ENCODE data around the gene ZNF436. TPM values are rescaled to one million over a fixed set of nuclear protein-coding genes. Genes with fewer than 3 reads are reported as not detected.

ZNF436 gene
- total and polyA plus RNA-seq, 7 experiments from 2014 or later: 2.9 to 11.7 (median 5.1) TPM

- Histone ChIP-seq H3K36me3 (ENCODE audit: control insufficient read depth in 2 of 3, insufficient read depth in 3 of 3, low read length in 3 of 3) (peaks cover 6 to 22% (median 12%) of the 10 kb centered on the region in 3 experiments), H3K27me3 (ENCODE audit: control insufficient read depth in 2 of 2, insufficient read depth in 2 of 2, low read length in 2 of 2) (no peaks in the 10 kb centered on the region), H3K27ac (ENCODE audit: low read depth, low read length) (no peak overlapping the region), H3K4me3 (ENCODE audit: low read length) (no peak overlapping the region), H3K4me1 (ENCODE audit: control insufficient read depth in 2 of 2, insufficient read depth in 2 of 2, low read length in 2 of 2) (peaks cover 2 to 3% of the 10 kb centered on the region in 2 donors), H3K9me3 (ENCODE audit: control insufficient read depth in 2 of 3, low read length in 3 of 3) (peaks cover 10 to 42% (median 22%) of the 10 kb centered on the region in 3 experiments)
- POLR2A ChIA-PET: interaction anchor here (0.6 to 2.0 kb wide), 4 partner anchors 12 to 18 kb away, joined by 3 to 11 read pairs (median 4); partner anchors contain the start of gene HNRNPR
- H3K36me3 Mint-ChIP-seq: peaks cover 26 to 86% (median 62%) of the 10 kb centered on the region in 5 donors
- intact Hi-C loops (cut with micrococcal nuclease): loop anchor here in 1 of 2 donors (10.0 kb wide), 1 partner anchor 263 kb away; no protein-coding TSS in a partner anchor
- peaks cover 11 to 16% (median 15%) of the 10 kb centered on the region in 7 donors for H3K4me1 Mint-ChIP-seq
- CTCF ChIA-PET: no interaction called here
- H3K27me3 Mint-ChIP-seq: no peaks in the 10 kb centered on the region
- peaks cover 3 to 58% (median 35%) of the 10 kb centered on the region in 11 donors for H3K9me3 Mint-ChIP-seq
- DNase-seq (no peak), ATAC-seq (no peak)
- no peak overlapping the region for H3K4me3 Mint-ChIP-seq
- H3K27ac Mint-ChIP-seq: no peak overlapping the region
Measured at GRCh38 chr1:23362218-23362713, 7.4 kb downstream of the ZNF436 start.

- H3K27me3 Mint-ChIP-seq: no peaks in the 10 kb centered on the region
- peaks cover 6 to 18% (median 12%) of the 10 kb centered on the region in 3 experiments for H3K36me3 ChIP-seq (ENCODE audit: control insufficient read depth in 2 of 3, insufficient read depth in 3 of 3, low read length in 3 of 3)
- H3K27ac ChIP-seq (ENCODE audit: low read depth, low read length): no peak overlapping the region
- no peaks in the 10 kb centered on the region for H3K27me3 ChIP-seq (ENCODE audit: control insufficient read depth in 2 of 2, insufficient read depth in 2 of 2, low read length in 2 of 2)
- H3K4me1 ChIP-seq (ENCODE audit: control insufficient read depth in 2 of 2, insufficient read depth in 2 of 2, low read length in 2 of 2): no peaks in the 10 kb centered on the region
- ChIA-PET POLR2A (interaction anchor here (0.6 to 0.7 kb wide), 3 partner anchors 9 to 294 kb away, joined by 3 read pairs; no protein-coding TSS in a partner anchor), CTCF (no interaction called here)
- peaks cover 26 to 67% (median 54%) of the 10 kb centered on the region in 5 donors for H3K36me3 Mint-ChIP-seq
- H3K4me1 Mint-ChIP-seq: peaks cover 4 to 14% (median 6%) of the 10 kb centered on the region in 7 donors
- peaks cover 6 to 55% (median 34%) of the 10 kb centered on the region in 11 donors for H3K9me3 Mint-ChIP-seq
- intact Hi-C loops (cut with micrococcal nuclease): no loop called here
- H3K4me3 ChIP-seq (ENCODE audit: low read length): no peak overlapping the region
- ATAC-seq: no peak
- no peak overlapping the region for H3K4me3 Mint-ChIP-seq
- H3K27ac Mint-ChIP-seq: no peak overlapping the region
- no peak for DNase-seq
- peaks cover 10 to 37% (median 22%) of the 10 kb centered on the region in 3 experiments for H3K9me3 ChIP-seq (ENCODE audit: control insufficient read depth in 2 of 3, low read length in 3 of 3)
Measured at GRCh38 chr1:23358310-23358875, 11.2 kb downstream of the ZNF436 start.

- H3K4me3 ChIP-seq (ENCODE audit: low read length): no peak overlapping the region
- ChIA-PET CTCF (interaction anchor here (0.8 kb wide), 1 partner anchor 29 kb away, joined by 3 read pairs; no protein-coding TSS in a partner anchor), POLR2A (interaction anchor here (0.9 kb wide), 1 partner anchor 12 kb away, joined by 3 read pairs; no protein-coding TSS in a partner anchor)
- H3K4me1 ChIP-seq (ENCODE audit: control insufficient read depth in 2 of 2, insufficient read depth in 2 of 2, low read length in 2 of 2): no peaks in the 10 kb centered on the region
- H3K36me3 Mint-ChIP-seq: peaks cover 18 to 56% (median 43%) of the 10 kb centered on the region in 5 donors
- no peak for DNase-seq
- peaks cover 4 to 14% (median 6%) of the 10 kb centered on the region in 7 donors for H3K4me1 Mint-ChIP-seq
- H3K9me3 Mint-ChIP-seq: peaks cover 3 to 48% (median 26%) of the 10 kb centered on the region in 11 donors
- no peaks in the 10 kb centered on the region for H3K27me3 Mint-ChIP-seq
- peaks cover 6 to 26% (median 22%) of the 10 kb centered on the region in 3 experiments for H3K9me3 ChIP-seq (ENCODE audit: control insufficient read depth in 2 of 3, low read length in 3 of 3)
- H3K36me3 ChIP-seq (ENCODE audit: control insufficient read depth in 2 of 3, insufficient read depth in 3 of 3, low read length in 3 of 3): peaks cover 0 to 7% (median 5%) of the 10 kb centered on the region in 3 experiments
- intact Hi-C loops (cut with micrococcal nuclease): no loop called here
- no peak overlapping the region for H3K4me3 Mint-ChIP-seq
- no peak for ATAC-seq
- no peak overlapping the region for H3K27ac Mint-ChIP-seq
- H3K27ac ChIP-seq (ENCODE audit: low read depth, low read length): no peak overlapping the region
- H3K27me3 ChIP-seq (ENCODE audit: control insufficient read depth in 2 of 2, insufficient read depth in 2 of 2, low read length in 2 of 2): no peaks in the 10 kb centered on the region
Measured at GRCh38 chr1:23357138-23357908, 12.3 kb downstream of the ZNF436 start.

- intact Hi-C loops (cut with micrococcal nuclease): no loop called here
- CTCF ChIA-PET: no interaction called here
- no peak overlapping the region for H3K4me3 ChIP-seq (ENCODE audit: low read length)
- peaks cover 4 to 14% (median 6%) of the 10 kb centered on the region in 7 donors for H3K4me1 Mint-ChIP-seq
- no peaks in the 10 kb centered on the region for H3K4me1 ChIP-seq (ENCODE audit: control insufficient read depth in 2 of 2, insufficient read depth in 2 of 2, low read length in 2 of 2)
- H3K27me3 ChIP-seq (ENCODE audit: control insufficient read depth in 2 of 2, insufficient read depth in 2 of 2, low read length in 2 of 2): no peaks in the 10 kb centered on the region
- no peaks in the 10 kb centered on the region for H3K36me3 ChIP-seq (ENCODE audit: control insufficient read depth in 2 of 3, insufficient read depth in 3 of 3, low read length in 3 of 3)
- DNase-seq: no peak
- no peaks in the 10 kb centered on the region for H3K27me3 Mint-ChIP-seq
- H3K9me3 Mint-ChIP-seq: peaks cover 3 to 44% (median 20%) of the 10 kb centered on the region in 11 donors
- H3K36me3 Mint-ChIP-seq: peaks cover 14 to 49% (median 36%) of the 10 kb centered on the region in 5 donors
- peaks cover 0 to 19% (median 15%) of the 10 kb centered on the region in 3 experiments for H3K9me3 ChIP-seq (ENCODE audit: control insufficient read depth in 2 of 3, low read length in 3 of 3)
- H3K27ac Mint-ChIP-seq: peak overlapping the region in 1 of 9 donors; percentile 18
- POLR2A ChIA-PET: interaction anchor here (0.9 kb wide), 1 partner anchor 12 kb away, joined by 3 read pairs; no protein-coding TSS in a partner anchor
- ATAC-seq: no peak
- H3K4me3 Mint-ChIP-seq: no peak overlapping the region
- no peak overlapping the region for H3K27ac ChIP-seq (ENCODE audit: low read depth, low read length)
Measured at GRCh38 chr1:23356471-23357137, 13.0 kb downstream of the ZNF436 start.

DNA sequence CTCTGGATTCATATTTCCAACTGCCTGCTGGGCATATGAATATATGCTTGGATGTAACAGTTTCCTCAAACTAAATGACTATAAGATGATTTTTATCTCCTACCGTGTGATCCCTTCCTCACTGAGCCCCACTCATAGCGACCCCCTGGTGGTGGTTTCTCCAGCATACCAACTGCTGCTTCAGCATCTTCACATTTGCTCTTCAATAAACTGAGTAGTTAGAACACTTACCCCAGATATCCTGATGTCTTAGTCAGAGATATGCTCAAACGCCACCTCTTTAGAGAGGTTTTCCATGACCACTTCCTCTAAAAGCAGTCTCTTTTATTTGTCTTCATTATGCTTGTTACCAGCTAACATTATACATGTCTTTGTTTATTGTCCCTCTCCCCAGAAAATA is 15.4 kb downstream of the ZNF436 start:
- peaks cover 4 to 14% (median 6%) of the 10 kb centered on the region in 7 donors for H3K4me1 Mint-ChIP-seq
- no peak overlapping the region for H3K4me3 Mint-ChIP-seq

GRCh38 chr1:23352096-23352695 is 17.4 kb downstream of the ZNF436 start:
- Mint-ChIP-seq H3K4me1 (peaks cover 4 to 14% (median 6%) of the 10 kb centered on the region in 7 donors), H3K27ac (no peak overlapping the region), H3K27me3 (no peaks in the 10 kb centered on the region), H3K4me3 (no peak overlapping the region), H3K36me3 (peaks cover 0 to 13% (median 8%) of the 10 kb centered on the region in 5 donors), H3K9me3 (peaks cover 0 to 17% (median 0%) of the 10 kb centered on the region in 11 donors)
- no peaks in the 10 kb centered on the region for H3K4me1 ChIP-seq (ENCODE audit: control insufficient read depth in 2 of 2, insufficient read depth in 2 of 2, low read length in 2 of 2)
- no peak for DNase-seq
- no peak for ATAC-seq
- no peak overlapping the region for H3K27ac ChIP-seq (ENCODE audit: low read depth, low read length)
- CTCF ChIA-PET: no interaction called here
- no peaks in the 10 kb centered on the region for H3K27me3 ChIP-seq (ENCODE audit: control insufficient read depth in 2 of 2, insufficient read depth in 2 of 2, low read length in 2 of 2)
- no peaks in the 10 kb centered on the region for H3K9me3 ChIP-seq (ENCODE audit: control insufficient read depth in 2 of 3, low read length in 3 of 3)
- no peak overlapping the region for H3K4me3 ChIP-seq (ENCODE audit: low read length)
- POLR2A ChIA-PET: no interaction called here
- no peaks in the 10 kb centered on the region for H3K36me3 ChIP-seq (ENCODE audit: control insufficient read depth in 2 of 3, insufficient read depth in 3 of 3, low read length in 3 of 3)
- intact Hi-C loops (cut with micrococcal nuclease): no loop called here

More for the DNA sequence above, 15.4 kb downstream of the ZNF436 start:
- Histone ChIP-seq H3K9me3 (ENCODE audit: control insufficient read depth in 2 of 3, low read length in 3 of 3) (no peaks in the 10 kb centered on the region), H3K4me3 (ENCODE audit: low read length) (no peak overlapping the region), H3K36me3 (ENCODE audit: control insufficient read depth in 2 of 3, insufficient read depth in 3 of 3, low read length in 3 of 3) (no peaks in the 10 kb centered on the region), H3K27me3 (ENCODE audit: control insufficient read depth in 2 of 2, insufficient read depth in 2 of 2, low read length in 2 of 2) (no peaks in the 10 kb centered on the region), H3K27ac (ENCODE audit: low read depth, low read length) (no peak overlapping the region), H3K4me1 (ENCODE audit: control insufficient read depth in 2 of 2, insufficient read depth in 2 of 2, low read length in 2 of 2) (no peaks in the 10 kb centered on the region)
- no peak for ATAC-seq
- Mint-ChIP-seq H3K36me3 (peaks cover 0 to 26% (median 13%) of the 10 kb centered on the region in 5 donors), H3K27ac (peak overlapping the region in 1 of 9 donors; percentile 42), H3K27me3 (no peaks in the 10 kb centered on the region), H3K9me3 (peaks cover 0 to 24% (median 4%) of the 10 kb centered on the region in 11 donors)
- intact Hi-C loops (cut with micrococcal nuclease): no loop called here
- CTCF ChIA-PET: no interaction called here
- peak in 1 of 9 donors; percentile 9 for DNase-seq
- POLR2A ChIA-PET: no interaction called here
